Amygdala (tissue), 56 donors: ENCODE measurements around the gene NUDT21.
"Not testable (repeated sequence)": the region's sequence is repeated elsewhere in the genome, so short reads cannot be mapped to it uniquely, and the experiment has no call there.

ENCODE experiments used
- DNase-seq, 56 donors: peaks; one replicate each; lab custom pipeline; 2025; lab: John Stamatoyannopoulos, UW

Gene NUDT21

GRCh38 chr16:56450986-56451752 lies at the start of gene NUDT21, which contains the start of gene OGFOD1:
NUDT21 (minus strand) TSS chr16:56451332; CDS start chr16:56451202, 130 bp downstream.
OGFOD1 (plus strand) TSS chr16:56451554; CDS start chr16:56451613, 59 bp downstream.
- peak; percentile 52 to 99 (median 95) for DNase-seq

GRCh38 chr16:56493815-56494214 lies 42.7 kb upstream of the NUDT21 start:
- DNase-seq = no peak

GRCh38 chr16:56493126-56493525 lies 42.0 kb upstream of the NUDT21 start:
- DNase-seq = no peak

GRCh38 chr16:56491657-56492261 lies 40.6 kb upstream of the NUDT21 start:
- DNase-seq = no peak

GRCh38 chr16:56488868-56489267 lies 37.7 kb upstream of the NUDT21 start:
- DNase-seq = not testable (repeated sequence)

GRCh38 chr16:56488035-56488434 lies 36.9 kb upstream of the NUDT21 start:
- DNase-seq = peak in 39 of 56 donors; percentile 3 to 76 (median 28)

GRCh38 chr16:56483394-56483793 lies 32.3 kb upstream of the NUDT21 start:
- DNase-seq = no peak

- no peak for DNase-seq
Measured at GRCh38 chr16:56482683-56483236, 31.6 kb upstream of the NUDT21 start.

GRCh38 chr16:56481468-56482122 lies 30.5 kb upstream of the NUDT21 start:
- no peak for DNase-seq

GRCh38 chr16:56480776-56481467 lies 29.8 kb upstream of the NUDT21 start:
- peak in 2 of 56 donors; percentile 7 for DNase-seq

- DNase-seq = no peak
Measured at GRCh38 chr16:56479469-56479868, 28.3 kb upstream of the NUDT21 start.

GRCh38 chr16:56478281-56479049 lies 27.3 kb upstream of the NUDT21 start:
- no peak for DNase-seq

- DNase-seq = peak in 2 of 56 donors; percentile 3 to 6
Measured at GRCh38 chr16:56477096-56477878, 26.2 kb upstream of the NUDT21 start.

GRCh38 chr16:56475201-56475600 lies 24.1 kb upstream of the NUDT21 start:
- no peak for DNase-seq

GRCh38 chr16:56470666-56471065 lies 19.5 kb upstream of the NUDT21 start:
- no peak for DNase-seq

GRCh38 chr16:56470232-56470631 lies 19.1 kb upstream of the NUDT21 start:
- no peak for DNase-seq

- no peak for DNase-seq
Measured at GRCh38 chr16:56469748-56470147, 18.6 kb upstream of the NUDT21 start.

- DNase-seq = no peak
Measured at GRCh38 chr16:56468800-56469199, 17.7 kb upstream of the NUDT21 start.

- no peak for DNase-seq
Measured at GRCh38 chr16:56466344-56466743, 15.2 kb upstream of the NUDT21 start.
